Ureter (tissue), 1 donor: ENCODE measurements around the gene MICAL3. TPM values are rescaled to one million over a fixed set of nuclear protein-coding genes. Genes with fewer than 3 reads are reported as not detected.
A peak's percentile ranks its signal among the peaks of the same experiment; 100 is the strongest.
"Not testable (repeated sequence)": the region's sequence is repeated elsewhere in the genome, so short reads cannot be mapped to it uniquely, and the experiment has no call there.

Experiments used
- DNase-seq: peaks from one replicate; pipeline ENCODE4 v3.0.0-alpha.2; 2020; ENCODE audit warnings: low spot score
- total RNA-seq: library from RNA; stranded (reverse); gene quantifications from one replicate; pipeline ENCODE4 v1.2.4, GENCODE V29; 2023
- donor health status: DM: yes; HTN: yes; CAD: no.

MICAL3 gene
- total RNA-seq, 1 donor from 2014 or later: 67.1 TPM

GRCh38 chr22:18001040-18001893, 23.1 kb downstream of the MICAL3 start:
- peak; percentile 89 for DNase-seq

- no peak for DNase-seq
Observed at GRCh38 chr22:18000441-18001039, 23.8 kb downstream of the MICAL3 start.

- DNase-seq: no peak
Observed at GRCh38 chr22:17999851-18000250, 24.5 kb downstream of the MICAL3 start.

GRCh38 chr22:17998913-17999312, 25.4 kb downstream of the MICAL3 start:
- DNase-seq: no peak

GRCh38 chr22:17997456-17997855, 26.9 kb downstream of the MICAL3 start:
- DNase-seq: no peak

GRCh38 chr22:17995256-17995655, 29.1 kb downstream of the MICAL3 start:
- not testable (repeated sequence) for DNase-seq

GRCh38 chr22:17994424-17995108, 29.8 kb downstream of the MICAL3 start:
- DNase-seq: no peak

- not testable (repeated sequence) for DNase-seq
Observed at GRCh38 chr22:17992976-17993375, 31.4 kb downstream of the MICAL3 start.

GRCh38 chr22:17991992-17992391, 32.4 kb downstream of the MICAL3 start:
- not testable (repeated sequence) for DNase-seq

GRCh38 chr22:17990942-17991341, 33.4 kb downstream of the MICAL3 start:
- DNase-seq: no peak

- no peak for DNase-seq
Observed at GRCh38 chr22:17990147-17990546, 34.2 kb downstream of the MICAL3 start.

- DNase-seq: no peak
Observed at GRCh38 chr22:17988800-17989513, 35.4 kb downstream of the MICAL3 start.

- no peak for DNase-seq
Observed at GRCh38 chr22:17985606-17986005, 38.8 kb downstream of the MICAL3 start.

- not testable (repeated sequence) for DNase-seq
Observed at GRCh38 chr22:17985071-17985470, 39.3 kb downstream of the MICAL3 start.

- DNase-seq: no peak
Observed at GRCh38 chr22:17984114-17984513, 40.2 kb downstream of the MICAL3 start.

- no peak for DNase-seq
Observed at GRCh38 chr22:17982572-17983141, 41.7 kb downstream of the MICAL3 start.

GRCh38 chr22:17981497-17981896, 42.9 kb downstream of the MICAL3 start:
- no peak for DNase-seq

GRCh38 chr22:17980638-17981051, 43.7 kb downstream of the MICAL3 start:
- DNase-seq: peak; percentile 56

- DNase-seq: no peak
Observed at GRCh38 chr22:17980015-17980590, 44.3 kb downstream of the MICAL3 start.

GRCh38 chr22:17978027-17978426, 46.3 kb downstream of the MICAL3 start:
- no peak for DNase-seq

- DNase-seq: no peak
Observed at GRCh38 chr22:17977371-17977770, 47.0 kb downstream of the MICAL3 start.
